Keratinocyte (primary cell): ENCODE results near the gene CRELD1. TPM values are rescaled to one million over a fixed set of nuclear protein-coding genes. Genes with fewer than 3 reads are reported as not detected.

Experiments
- DNase-seq: peaks from one replicate; pipeline ENCODE4 v3.0.0-alpha.2; 2011; ENCODE audit warnings: low read depth, missing footprints, low spot score
- FAIRE-seq: peaks from 2 replicates; lab custom pipeline; 2011; peaks lifted over from hg19 to GRCh38; lab: Jason Lieb, UNC
- H2AFZ ChIP-seq: 2 replicates; pipeline ENCODE4 v1.6.0; 2012; ENCODE audit warnings: low read length, control low read depth, inconsistent platforms; ENCODE audit not compliant: control insufficient read depth
- H3K27ac ChIP-seq: 2 replicates; pipeline ENCODE4 v1.5.1; 2011; ENCODE audit warnings: low read length; ENCODE audit not compliant: control insufficient read depth, insufficient read depth
- H3K27me3 ChIP-seq: 3 replicates; pipeline ENCODE4 v1.6.0; 2011; ENCODE audit warnings: low read length; ENCODE audit not compliant: control insufficient read depth, insufficient read depth; ENCODE audit errors: extremely low read depth
- H3K36me3 ChIP-seq, 2 experiments: 2 replicates in 1 of 2; 3 replicates in 1 of 2; pipeline ENCODE4 v1.5.1; 2011; ENCODE audit warnings: low read length in 2 of 2, mild to moderate bottlenecking in 1 of 2; ENCODE audit not compliant: control insufficient read depth in 2 of 2, insufficient read depth in 2 of 2; ENCODE audit errors: extremely low read depth in 1 of 2
- H3K4me1 ChIP-seq: 3 replicates; pipeline ENCODE4 v1.5.1; 2011; ENCODE audit warnings: low read length; ENCODE audit not compliant: control insufficient read depth, insufficient read depth; ENCODE audit errors: extremely low read depth
- H3K4me2 ChIP-seq: 3 replicates; pipeline ENCODE4 v1.6.0; 2011; ENCODE audit warnings: low read depth, low read length; ENCODE audit not compliant: control insufficient read depth, insufficient read depth; ENCODE audit errors: extremely low read depth
- H3K4me3 ChIP-seq, 3 experiments: fragments of 200-600 bp in 1 of 3; sonication (generic) in 1 of 3; 2 replicates in 2 of 3; 3 replicates in 1 of 3; pipeline ENCODE4 v1.5.1; 2011 to 2016; ENCODE audit warnings: low read length in 3 of 3, mild to moderate bottlenecking in 3 of 3, control low read depth in 2 of 3, inconsistent platforms in 1 of 3, low read depth in 1 of 3, mixed read lengths in 1 of 3, mixed run types in 1 of 3, moderate library complexity in 1 of 3; ENCODE audit not compliant: control insufficient read depth in 2 of 3, insufficient read depth in 2 of 3; ENCODE audit errors: extremely low read depth in 1 of 3
- H3K79me2 ChIP-seq: 2 replicates; pipeline ENCODE4 v1.6.0; 2012; ENCODE audit warnings: low read length; ENCODE audit not compliant: control insufficient read depth, insufficient read depth
- H3K9ac ChIP-seq: 3 replicates; pipeline ENCODE4 v1.6.0; 2011; ENCODE audit warnings: low read length; ENCODE audit not compliant: control insufficient read depth, insufficient read depth; ENCODE audit errors: extremely low read depth
- H3K9me1 ChIP-seq: 3 replicates; pipeline ENCODE4 v1.6.0; 2011; ENCODE audit warnings: low read length; ENCODE audit not compliant: control insufficient read depth, insufficient read depth; ENCODE audit errors: extremely low read depth
- H3K9me3 ChIP-seq: 2 replicates; pipeline ENCODE4 v1.5.1; 2012; ENCODE audit warnings: low read depth, low read length; ENCODE audit not compliant: control insufficient read depth
- H4K20me1 ChIP-seq: 3 replicates; pipeline ENCODE4 v1.6.0; 2011; ENCODE audit warnings: low read length; ENCODE audit not compliant: control insufficient read depth, insufficient read depth; ENCODE audit errors: extremely low read depth
- CTCF ChIP-seq, 3 experiments: IDR thresholded peaks in 1 of 3; conservative IDR thresholded peaks in 1 of 3; optimal IDR thresholded peaks in 1 of 3; 2 replicates in 2 of 3; 3 replicates in 1 of 3; pipeline versions ENCODE3 to v1.5.1; 2011; ENCODE audit warnings: low read length in 3 of 3, mild to moderate bottlenecking in 3 of 3, moderate library complexity in 2 of 3, control low read depth in 1 of 3, inconsistent platforms in 1 of 3; ENCODE audit not compliant: insufficient read depth in 2 of 3; ENCODE audit errors: extremely low read depth in 1 of 3
- EZH2 ChIP-seq: IDR thresholded peaks from one replicate; pipeline ENCODE4 v1.6.1; 2012; ENCODE audit warnings: inconsistent platforms, mild to moderate bottlenecking, low read length, moderate library complexity
- dilution Hi-C: fragments of 300-500 bp; cut with MboI; formaldehyde crosslinking; loops from one replicate; pipeline ENCODE4 v1.7.0; 2020; ENCODE audit warnings: low sequenced_read_pairs; ENCODE audit not compliant: extremely low pct_ligation_motif_present
- polyA plus RNA-seq, 5 experiments: library from polyadenylated mRNA; depleted of rRNA in 3 of 5; stranded (reverse) in 3 of 5; stranded (forward) in 1 of 5; unstranded in 1 of 5; fragments of >200 nt; gene quantifications; 1 replicate in 1 of 5; 2 replicates in 3 of 5; 3 replicates in 1 of 5; pipeline versions ENCODE4 v1.2.1 to v1.2.3, GENCODE V29; 2011 to 2012; ENCODE audit warnings: missing spikeins in 2 of 5, low read depth in 1 of 5, low replicate concordance in 1 of 5

Gene CRELD1
- polyA plus RNA-seq, 1 donor (not counting 4 experiments of a cell fraction or from before 2014, with no cell fraction given) = 11.2 TPM

- Histone ChIP-seq H3K79me2 (no peaks in the 10 kb centered on the region), H3K4me2 (no peak overlapping the region), H3K9ac (no peak overlapping the region), H3K27me3 (no peaks in the 10 kb centered on the region), H2AFZ (no peak overlapping the region), H3K4me3 (no peak overlapping the region), H3K27ac (no peak overlapping the region), H3K9me3 (no peaks in the 10 kb centered on the region), H3K4me1 (peaks cover 5% of the 10 kb centered on the region), H4K20me1 (no peaks in the 10 kb centered on the region), H3K9me1 (no peaks in the 10 kb centered on the region), H3K36me3 (peaks cover 0 to 11% of the 10 kb centered on the region in 2 experiments)
- DNase-seq (no peak), FAIRE-seq (no peak)
- dilution Hi-C loops = no loop called here
- no peak for TF ChIP-seq CTCF (optimal IDR thresholded peaks at IDR 0.05 in 1 of 3, IDR thresholded peaks at IDR 0.05 in 1 of 3, conservative IDR thresholded peaks at IDR 0.05 in 1 of 3; ENCODE audit: extremely low read depth in 1 of 3, insufficient read depth in 2 of 3, low read length in 3 of 3)
- no peak for TF ChIP-seq EZH2
These were observed 15.0 kb downstream of the CRELD1 start for GRCh38 chr3:9948586-9948985.

- Histone ChIP-seq H3K9ac (no peak overlapping the region), H3K4me2 (no peak overlapping the region), H3K27ac (no peak overlapping the region), H3K4me3 (no peak overlapping the region), H3K4me1 (peaks cover 5% of the 10 kb centered on the region), H3K9me3 (no peaks in the 10 kb centered on the region), H3K79me2 (no peaks in the 10 kb centered on the region), H3K36me3 (peaks cover 0 to 6% of the 10 kb centered on the region in 2 experiments), H3K27me3 (no peaks in the 10 kb centered on the region), H4K20me1 (no peaks in the 10 kb centered on the region), H2AFZ (no peak overlapping the region), H3K9me1 (no peaks in the 10 kb centered on the region)
- FAIRE-seq = no peak
- dilution Hi-C loops = no loop called here
- TF ChIP-seq EZH2 (no peak), CTCF (optimal IDR thresholded peaks at IDR 0.05 in 1 of 3, IDR thresholded peaks at IDR 0.05 in 1 of 3, conservative IDR thresholded peaks at IDR 0.05 in 1 of 3; ENCODE audit: extremely low read depth in 1 of 3, insufficient read depth in 2 of 3, low read length in 3 of 3) (no peak)
- no peak for DNase-seq
These were observed 15.5 kb downstream of the CRELD1 start for GRCh38 chr3:9949115-9949514.
